Stimulated activated effector memory CD8-positive, alpha-beta T cell treated with anti-CD3 and anti-CD28 coated beads, Interleukin-12 subunit alpha, Interleukin-12 subunit beta, amount 100 ng/mL, for 72 hours (primary cell): Measurements from ENCODE around the gene ARHGAP20.

Experiments
- ATAC-seq: fragments of 150-1000 bp; cut with Tn5 transposase; 2 replicates; pipeline ENCODE4 v1.10.0; 2021
- DNase-seq, 2 donors: peaks; one replicate each; pipeline ENCODE4 v3.0.0; 2021 to 2022; ENCODE audit warnings: low spot score in 2 of 2
- H3K27ac Mint-ChIP-seq: one replicate; pipeline ENCODE4 v1.8.0; 2022; ENCODE audit warnings: mild to moderate bottlenecking, mixed read lengths
- H3K36me3 Mint-ChIP-seq: one replicate; pipeline ENCODE4 v1.8.0; 2022; ENCODE audit warnings: mild to moderate bottlenecking, mixed read lengths
- H3K4me1 Mint-ChIP-seq: one replicate; pipeline ENCODE4 v1.8.0; 2022; ENCODE audit warnings: mixed read lengths
- H3K4me3 Mint-ChIP-seq: one replicate; pipeline ENCODE4 v1.8.0; 2022; ENCODE audit warnings: mild to moderate bottlenecking, mixed read lengths
- H3K9me3 Mint-ChIP-seq: one replicate; pipeline ENCODE4 v1.8.0; 2022; ENCODE audit warnings: mixed read lengths

The ARHGAP20 gene

DNA sequence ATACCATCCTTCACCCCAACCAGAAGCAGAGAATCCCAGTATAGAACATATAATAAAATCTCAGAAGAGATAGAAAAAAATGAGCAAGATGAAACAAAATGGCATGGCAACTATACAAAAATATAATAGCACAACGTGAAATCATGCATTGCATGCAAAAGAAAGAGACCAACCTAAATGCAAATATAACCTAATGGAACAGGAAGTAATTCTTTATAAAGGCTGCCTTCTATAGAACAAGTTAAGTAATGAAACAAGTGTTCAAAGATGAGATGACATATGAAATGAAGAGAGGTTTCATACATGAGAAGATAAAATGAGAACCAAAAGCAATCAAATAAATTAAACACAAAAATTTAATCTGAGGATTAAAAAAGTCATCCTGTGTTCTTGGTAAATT, 18.5 kb upstream of the ARHGAP20 start:
- DNase-seq = no peak
- Mint-ChIP-seq H3K4me3 (no peak overlapping the region), H3K36me3 (peaks cover 5% of the 10 kb centered on the region), H3K9me3 (no peaks in the 10 kb centered on the region), H3K4me1 (no peaks in the 10 kb centered on the region), H3K27ac (no peak overlapping the region)
- no peak for ATAC-seq

DNA sequence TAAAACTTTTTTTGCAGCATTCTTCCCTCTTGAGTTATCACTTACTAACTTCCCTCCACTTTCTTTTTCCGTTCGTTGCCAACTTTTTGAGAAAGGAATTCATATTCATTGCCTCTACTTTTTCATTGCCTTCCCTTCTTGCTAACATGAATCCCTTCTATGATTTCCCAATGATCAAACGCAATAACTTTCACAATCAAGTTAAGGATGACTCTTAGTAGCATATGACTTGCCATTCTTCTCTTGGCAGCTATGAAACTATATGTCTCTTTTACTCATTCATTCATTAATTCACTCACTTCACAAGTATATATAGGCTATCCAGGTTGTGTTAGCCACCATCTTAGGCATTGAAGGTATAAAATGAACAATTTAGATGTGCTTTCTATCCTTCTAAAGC, 16.6 kb upstream of the ARHGAP20 start:
- DNase-seq (no peak), ATAC-seq (no peak)
- Mint-ChIP-seq H3K4me3 (no peak overlapping the region), H3K36me3 (peaks cover 5% of the 10 kb centered on the region), H3K4me1 (no peaks in the 10 kb centered on the region), H3K9me3 (no peaks in the 10 kb centered on the region), H3K27ac (no peak overlapping the region)

DNA sequence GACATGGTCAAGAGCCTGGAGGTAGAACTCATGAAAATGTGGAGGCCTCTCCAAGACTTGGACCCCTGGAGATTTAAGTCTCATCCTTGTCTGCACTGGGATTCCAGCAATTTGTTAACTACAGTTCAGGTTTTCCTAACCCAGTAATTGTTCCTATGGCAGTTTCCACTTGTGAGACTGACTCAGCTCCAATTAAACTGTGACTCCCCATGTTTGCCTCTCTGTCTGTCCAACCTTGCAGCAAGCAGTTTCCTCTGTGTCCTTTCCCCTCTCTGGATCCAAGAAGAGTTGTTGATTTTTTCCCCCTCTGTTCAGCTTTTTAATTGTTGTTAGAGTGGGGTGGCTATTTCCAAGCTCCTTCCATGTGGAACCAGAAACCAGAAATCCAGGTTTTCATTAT, 16.2 kb upstream of the ARHGAP20 start:
- H3K4me3 Mint-ChIP-seq = no peak overlapping the region
- no peaks in the 10 kb centered on the region for H3K9me3 Mint-ChIP-seq
- peaks cover 5% of the 10 kb centered on the region for H3K36me3 Mint-ChIP-seq
- H3K27ac Mint-ChIP-seq = no peak overlapping the region
- H3K4me1 Mint-ChIP-seq = no peaks in the 10 kb centered on the region
- DNase-seq (no peak), ATAC-seq (no peak)

DNA sequence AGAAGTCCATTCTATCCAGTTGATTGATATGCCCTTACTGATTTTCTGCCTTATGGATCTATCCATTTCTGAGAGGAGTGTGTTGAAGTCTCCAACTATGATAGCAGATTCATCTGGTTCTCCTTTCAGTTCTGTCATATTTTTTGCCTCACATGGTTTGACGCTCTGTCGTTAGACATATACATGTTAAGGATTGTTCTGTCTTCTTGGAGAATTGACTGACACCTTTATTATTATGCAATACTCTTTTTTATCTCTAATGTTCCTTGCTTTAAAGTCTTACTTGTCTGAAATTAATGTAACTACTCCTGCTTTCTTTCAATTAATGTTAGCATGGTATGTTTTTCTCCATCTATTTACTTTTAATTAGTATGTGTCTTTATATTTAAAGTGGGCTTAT, 12.1 kb upstream of the ARHGAP20 start:
- Mint-ChIP-seq H3K27ac (no peak overlapping the region), H3K4me3 (no peak overlapping the region), H3K9me3 (no peaks in the 10 kb centered on the region), H3K4me1 (no peaks in the 10 kb centered on the region), H3K36me3 (no peaks in the 10 kb centered on the region)
- ATAC-seq (no peak), DNase-seq (no peak)

DNA sequence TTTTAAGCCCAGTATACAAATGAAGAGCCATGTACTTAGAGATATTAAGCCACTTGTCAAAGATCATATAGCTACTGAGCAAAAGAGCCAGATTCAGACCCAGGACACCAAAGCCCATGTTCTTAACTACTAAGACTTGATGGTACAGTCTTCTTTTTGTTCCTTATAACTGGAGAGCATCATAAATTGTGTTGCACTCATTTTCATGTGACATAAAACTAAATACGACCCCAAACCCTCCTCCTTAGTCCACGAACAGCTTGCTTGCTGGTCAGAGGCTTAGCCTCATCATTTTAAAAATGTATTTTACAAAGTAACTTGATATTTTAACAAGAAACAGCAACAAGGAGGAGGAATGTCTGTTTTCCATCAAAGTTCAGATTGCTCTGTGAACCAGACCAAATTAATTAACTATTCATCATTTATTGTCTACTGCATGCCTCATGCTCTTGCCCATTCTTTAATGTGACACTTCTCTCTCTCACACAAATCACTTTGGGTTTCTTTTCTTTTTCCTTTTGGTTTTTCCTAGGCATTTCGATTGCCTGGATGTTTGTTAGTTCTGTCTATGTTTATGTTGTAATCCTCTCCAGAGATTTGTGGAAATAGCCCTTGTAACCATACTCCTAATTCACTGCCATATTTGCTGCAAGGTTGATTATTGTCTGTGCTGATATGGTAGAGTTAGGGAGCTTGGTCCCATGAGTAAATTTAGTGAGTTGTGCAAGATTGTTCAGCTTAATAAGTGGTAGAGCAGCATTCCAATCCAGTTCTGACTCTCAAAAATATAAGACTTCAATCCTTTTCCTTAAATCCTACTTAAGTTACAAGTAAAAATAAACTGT, 8.4 kb upstream of the ARHGAP20 start:
- H3K36me3 Mint-ChIP-seq = no peaks in the 10 kb centered on the region
- H3K4me3 Mint-ChIP-seq = no peak overlapping the region
- no peaks in the 10 kb centered on the region for H3K9me3 Mint-ChIP-seq
- DNase-seq = no peak
- H3K27ac Mint-ChIP-seq = no peak overlapping the region
- no peak for ATAC-seq
- no peaks in the 10 kb centered on the region for H3K4me1 Mint-ChIP-seq

DNA sequence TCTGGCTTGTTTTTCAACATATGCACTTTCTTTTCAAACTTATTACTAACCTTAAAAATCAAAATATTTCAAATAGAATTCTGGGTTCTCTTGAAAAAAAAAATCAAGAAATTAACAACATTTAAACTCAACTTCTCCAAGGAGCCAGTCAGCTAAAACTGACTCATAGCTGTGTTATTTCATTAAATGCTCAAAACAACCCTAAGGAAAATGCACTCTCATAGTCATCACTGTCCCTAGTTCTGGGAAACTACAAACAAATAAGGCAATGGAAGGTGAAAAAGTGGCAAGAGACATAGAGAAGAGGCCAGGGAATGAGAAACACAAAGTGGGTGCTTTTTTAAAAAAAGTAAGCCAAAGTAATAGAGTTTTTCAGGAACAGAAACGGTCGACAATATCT, 4.1 kb upstream of the ARHGAP20 start:
- DNase-seq = no peak
- Mint-ChIP-seq H3K27ac (no peak overlapping the region), H3K4me3 (no peak overlapping the region), H3K4me1 (peaks cover 10% of the 10 kb centered on the region), H3K9me3 (no peaks in the 10 kb centered on the region), H3K36me3 (no peaks in the 10 kb centered on the region)
- ATAC-seq = no peak

DNA sequence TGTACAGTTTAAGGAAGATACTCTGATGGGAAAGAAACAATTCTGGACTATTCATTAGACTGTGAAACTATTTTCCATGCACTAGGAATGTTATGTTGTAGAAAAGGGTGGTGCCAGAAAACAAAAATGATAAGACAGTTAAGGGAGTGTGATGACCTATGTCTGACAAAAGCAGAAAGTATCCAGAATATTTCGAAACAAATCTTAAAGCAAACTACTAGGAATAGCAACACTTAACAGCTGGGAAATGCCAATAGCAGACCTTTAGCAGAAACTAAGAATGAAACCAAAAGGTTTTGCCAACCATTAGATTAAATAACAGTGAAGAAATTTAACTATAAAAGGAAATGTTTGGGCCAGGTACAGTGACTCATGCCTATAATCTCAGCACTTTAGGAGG, 3.3 kb upstream of the ARHGAP20 start:
- no peak overlapping the region for H3K27ac Mint-ChIP-seq
- H3K9me3 Mint-ChIP-seq = no peaks in the 10 kb centered on the region
- no peak overlapping the region for H3K4me3 Mint-ChIP-seq
- no peak for DNase-seq
- no peaks in the 10 kb centered on the region for H3K36me3 Mint-ChIP-seq
- H3K4me1 Mint-ChIP-seq = peaks cover 15% of the 10 kb centered on the region
- no peak for ATAC-seq

DNA sequence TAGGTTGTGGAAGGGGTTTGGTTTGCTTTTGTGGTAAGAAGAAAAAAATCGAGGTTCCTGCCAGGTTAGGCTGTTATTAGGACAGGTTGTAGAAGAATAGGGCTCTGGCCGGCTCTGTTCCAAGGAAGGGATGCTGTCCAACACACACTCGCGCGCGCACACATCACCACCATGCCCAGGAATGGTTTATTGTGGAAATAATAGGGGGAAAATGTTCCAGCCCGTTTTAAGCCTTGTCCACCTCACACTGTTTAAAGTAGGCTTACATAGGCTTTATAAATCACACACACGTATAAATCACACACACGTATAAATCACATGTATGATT, 1.2 kb upstream of the ARHGAP20 start:
- no peak for ATAC-seq
- H3K36me3 Mint-ChIP-seq = no peaks in the 10 kb centered on the region
- H3K27ac Mint-ChIP-seq = no peak overlapping the region
- H3K4me3 Mint-ChIP-seq = peak overlapping the region; percentile 65
- no peak for DNase-seq
- peaks cover 17% of the 10 kb centered on the region for H3K4me1 Mint-ChIP-seq
- no peaks in the 10 kb centered on the region for H3K9me3 Mint-ChIP-seq

DNA sequence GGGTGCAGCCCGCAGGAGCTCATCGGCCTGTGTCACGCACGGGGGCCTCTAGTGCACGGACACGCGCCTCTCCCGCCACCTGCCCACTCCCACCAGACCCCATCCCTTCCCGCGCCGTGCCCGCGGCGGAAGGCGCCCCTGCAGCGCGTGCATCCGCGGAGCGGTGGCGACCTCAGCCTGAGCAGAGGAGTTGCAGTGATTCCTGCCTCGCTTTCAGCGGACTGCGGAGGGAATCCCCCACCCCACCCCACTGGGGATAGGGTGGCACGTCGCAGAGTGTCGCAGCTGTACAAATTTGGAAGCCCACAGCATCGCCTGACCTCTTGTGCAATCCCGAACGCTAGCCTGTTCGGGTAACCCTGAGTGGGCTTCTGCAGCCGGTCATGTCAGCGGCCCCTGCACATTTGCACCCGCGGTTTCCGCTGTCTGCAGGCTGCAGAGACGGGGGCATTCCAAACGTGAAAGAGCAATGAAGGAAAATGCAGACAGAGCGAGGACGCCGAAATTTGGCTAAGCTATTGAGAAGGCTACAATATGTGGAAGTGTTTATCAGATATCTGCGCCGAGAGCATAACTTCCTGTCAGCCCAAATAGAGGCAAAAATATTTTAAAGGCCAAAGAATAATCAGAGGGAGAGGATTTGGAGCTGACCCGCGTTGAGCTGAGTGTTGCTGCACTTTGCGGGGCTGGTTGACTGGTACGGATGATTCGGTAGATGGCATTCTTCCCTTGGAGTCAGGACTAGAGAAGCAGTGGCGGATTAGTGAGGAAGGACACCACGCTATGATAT, 617 bp upstream of the ARHGAP20 start:
- H3K4me1 Mint-ChIP-seq = peaks cover 17% of the 10 kb centered on the region
- DNase-seq = no peak
- H3K9me3 Mint-ChIP-seq = no peaks in the 10 kb centered on the region
- H3K4me3 Mint-ChIP-seq = peak overlapping the region; percentile 65
- H3K36me3 Mint-ChIP-seq = no peaks in the 10 kb centered on the region
- no peak overlapping the region for H3K27ac Mint-ChIP-seq
- ATAC-seq = peak; percentile 47

DNA sequence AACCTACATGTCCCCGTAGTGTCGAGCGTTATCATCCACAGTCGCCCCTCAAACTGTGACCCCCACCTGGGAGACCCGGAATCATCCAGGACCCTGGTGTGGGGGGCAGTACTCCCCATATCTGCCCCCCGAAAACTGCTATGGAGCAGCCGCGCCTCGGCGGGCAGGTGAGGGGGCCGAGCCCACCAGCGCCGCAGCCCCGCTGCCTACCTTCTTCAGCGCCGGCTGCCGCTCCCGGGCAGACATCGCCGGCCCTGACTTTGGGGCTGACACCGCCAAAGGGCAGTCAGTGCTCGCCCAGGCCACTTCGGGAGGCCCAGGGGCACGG, 825 bp downstream of the ARHGAP20 start:
- Mint-ChIP-seq H3K27ac (no peak overlapping the region), H3K9me3 (no peaks in the 10 kb centered on the region), H3K4me3 (peak overlapping the region; percentile 65), H3K4me1 (peaks cover 17% of the 10 kb centered on the region), H3K36me3 (no peaks in the 10 kb centered on the region)
- no peak for ATAC-seq
- DNase-seq = no peak

DNA sequence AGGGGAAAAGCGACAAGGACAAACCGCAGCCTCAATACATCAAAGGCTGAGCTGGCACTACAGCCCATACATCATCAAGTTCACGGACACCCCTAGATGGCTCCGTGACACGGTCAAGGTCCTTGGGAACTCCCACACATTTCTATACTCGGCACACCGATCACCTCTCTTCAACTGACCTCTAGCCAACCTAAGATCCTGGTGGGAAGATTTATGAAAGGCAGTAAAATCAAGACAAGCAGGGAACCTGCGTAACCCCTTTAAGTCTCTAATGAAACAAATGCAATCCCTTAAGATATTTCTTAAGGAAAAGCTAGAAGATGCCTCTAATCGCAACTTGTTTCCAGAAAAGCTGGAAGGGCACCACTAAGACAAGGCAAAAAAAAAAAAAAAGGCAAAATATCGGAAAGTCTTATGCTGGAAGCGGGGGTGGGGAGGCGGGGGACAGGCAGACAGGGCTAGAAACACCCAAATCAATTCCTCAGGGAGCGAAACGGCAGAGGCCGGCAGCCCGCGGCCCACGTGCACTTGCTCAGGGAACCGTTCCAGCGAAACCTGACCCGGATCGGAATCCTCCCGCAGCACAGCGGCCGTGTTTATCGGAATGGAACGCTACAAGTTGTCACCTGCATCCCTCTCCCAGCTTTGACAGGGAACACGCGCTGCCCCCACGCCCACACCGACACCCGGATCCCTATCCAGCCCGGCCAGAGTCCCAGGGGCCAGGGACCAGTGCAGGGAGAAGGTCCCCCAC, 1.4 kb downstream of the ARHGAP20 start:
- Mint-ChIP-seq H3K27ac (no peak overlapping the region), H3K4me3 (peak overlapping the region; percentile 65), H3K9me3 (no peaks in the 10 kb centered on the region), H3K4me1 (peaks cover 17% of the 10 kb centered on the region), H3K36me3 (no peaks in the 10 kb centered on the region)
- ATAC-seq (no peak), DNase-seq (no peak)

DNA sequence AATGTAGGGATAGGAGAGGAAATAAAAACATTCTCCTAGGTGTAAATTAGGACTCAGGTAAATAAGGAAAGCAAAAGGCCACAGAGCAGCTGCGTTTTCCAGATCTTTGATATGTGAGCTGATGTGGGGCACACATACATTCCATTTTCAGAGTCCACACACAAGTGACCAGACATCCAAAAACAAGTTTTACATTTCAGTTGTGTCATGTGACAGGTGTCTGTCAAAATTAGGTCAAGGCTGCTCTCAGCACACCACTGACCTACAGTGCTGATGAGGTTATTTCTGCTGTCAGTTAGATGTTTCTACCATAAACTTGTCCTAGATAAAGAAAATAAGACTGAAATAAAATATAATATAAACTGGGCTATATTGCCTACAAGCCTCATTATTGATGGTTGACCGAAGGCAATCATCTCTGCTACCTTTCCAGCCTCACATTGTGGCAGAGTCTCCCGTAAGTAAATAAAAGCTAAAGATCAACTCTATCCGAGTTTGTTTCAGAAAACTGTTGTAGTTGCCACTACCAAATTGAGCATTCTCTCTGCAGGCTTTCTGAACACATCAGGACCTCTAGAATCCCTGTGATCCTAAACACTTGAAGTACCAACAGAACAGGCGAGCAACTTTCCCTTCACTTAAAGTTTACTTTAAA, 7.9 kb downstream of the ARHGAP20 start:
- DNase-seq (no peak), ATAC-seq (no peak)
- Mint-ChIP-seq H3K4me3 (no peak overlapping the region), H3K9me3 (no peaks in the 10 kb centered on the region), H3K27ac (no peak overlapping the region), H3K36me3 (no peaks in the 10 kb centered on the region), H3K4me1 (no peaks in the 10 kb centered on the region)

DNA sequence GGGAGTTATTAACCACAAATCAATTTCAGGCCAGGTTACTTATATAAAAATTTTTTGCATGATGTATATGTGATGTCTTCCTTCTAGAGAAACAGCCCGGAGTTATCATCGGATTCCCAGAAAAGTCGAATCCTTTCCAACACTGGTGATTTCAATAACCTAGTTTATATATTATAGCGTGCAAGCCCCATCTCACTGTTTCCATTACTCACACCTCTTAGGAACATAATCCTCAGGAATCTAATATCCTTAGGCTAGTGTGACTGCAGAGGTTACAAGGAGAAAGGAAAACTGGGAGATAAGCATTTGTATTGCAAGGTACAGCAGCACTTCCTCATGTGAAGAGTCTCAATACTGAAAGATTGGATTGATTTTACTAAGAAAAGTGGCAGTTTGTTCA, 20.3 kb downstream of the ARHGAP20 start:
- ATAC-seq = no peak
- Mint-ChIP-seq H3K4me1 (no peaks in the 10 kb centered on the region), H3K27ac (no peak overlapping the region), H3K9me3 (no peaks in the 10 kb centered on the region), H3K4me3 (no peak overlapping the region), H3K36me3 (no peaks in the 10 kb centered on the region)
- no peak for DNase-seq

DNA sequence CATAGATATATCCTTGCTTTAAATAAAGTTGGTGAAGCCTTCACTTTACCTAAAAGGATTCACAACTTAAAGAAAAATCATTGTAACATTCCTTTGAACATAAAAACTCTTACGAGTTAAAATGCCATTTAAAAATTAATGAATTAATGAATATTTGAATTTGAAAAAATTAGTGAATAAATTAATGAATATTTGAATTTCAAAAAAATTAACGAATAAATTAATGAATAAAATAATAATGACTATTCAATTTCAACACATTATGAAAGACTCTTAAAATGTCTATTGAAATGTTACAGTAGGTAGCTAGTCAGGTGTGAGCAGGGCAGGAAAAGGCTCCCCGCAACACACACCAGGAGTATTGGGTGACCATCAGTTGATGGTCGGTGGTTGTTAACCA, 22.9 kb downstream of the ARHGAP20 start:
- H3K27ac Mint-ChIP-seq = no peak overlapping the region
- DNase-seq (no peak), ATAC-seq (no peak)
- H3K4me3 Mint-ChIP-seq = no peak overlapping the region
- H3K4me1 Mint-ChIP-seq = no peaks in the 10 kb centered on the region
- no peaks in the 10 kb centered on the region for H3K9me3 Mint-ChIP-seq
- H3K36me3 Mint-ChIP-seq = no peaks in the 10 kb centered on the region

DNA sequence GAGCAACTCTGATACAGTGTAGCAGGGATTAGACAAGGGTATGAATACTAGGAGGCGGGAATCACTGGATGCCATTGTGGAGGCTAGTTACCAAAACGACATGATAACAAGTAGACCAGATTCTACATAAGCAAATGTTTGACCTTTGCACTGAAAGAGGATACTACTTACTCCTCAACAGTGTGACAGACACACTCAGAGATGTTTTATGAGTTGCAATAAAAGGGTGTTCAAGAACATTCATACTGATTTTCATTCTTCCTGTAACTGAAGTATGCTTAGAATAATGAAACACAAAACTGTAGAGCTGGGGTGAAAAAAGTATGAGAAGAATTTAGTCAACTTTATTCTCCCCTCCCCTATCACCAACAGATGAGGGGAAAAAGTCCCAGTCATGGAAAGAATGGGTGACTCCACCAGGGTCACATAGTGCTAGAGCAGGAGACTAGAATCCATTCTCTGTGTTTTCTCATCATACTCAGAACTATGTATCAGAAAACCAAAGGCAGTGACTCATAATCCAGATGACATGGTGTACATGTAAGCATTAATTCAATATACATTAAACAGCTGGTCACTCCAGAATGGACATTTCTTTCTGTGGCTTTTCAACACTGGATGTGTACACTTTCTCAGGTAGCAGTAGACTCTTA, 32.8 kb downstream of the ARHGAP20 start:
- H3K9me3 Mint-ChIP-seq = no peaks in the 10 kb centered on the region
- H3K4me3 Mint-ChIP-seq = no peak overlapping the region
- no peaks in the 10 kb centered on the region for H3K4me1 Mint-ChIP-seq
- no peak for DNase-seq
- H3K27ac Mint-ChIP-seq = no peak overlapping the region
- H3K36me3 Mint-ChIP-seq = no peaks in the 10 kb centered on the region
- ATAC-seq = peak; percentile 69
